HUES6 (cell line): ENCODE measurements around the gene NOTCH2.

Source experiments
- H3K27ac ChIP-seq: 2 replicates; pipeline ENCODE4 v1.7.0; 2013; ENCODE audit warnings: low read depth, mild to moderate bottlenecking, low read length, inconsistent platforms
- H3K27me3 ChIP-seq: 2 replicates; pipeline ENCODE4 v1.6.1; 2013; ENCODE audit warnings: low read length; ENCODE audit not compliant: control insufficient read depth, insufficient read depth
- H3K36me3 ChIP-seq: 2 replicates; pipeline ENCODE4 v1.6.1; 2013; ENCODE audit warnings: low read length; ENCODE audit not compliant: control insufficient read depth, insufficient read depth
- H3K4me1 ChIP-seq: 2 replicates; pipeline ENCODE4 v1.6.1; 2013; ENCODE audit warnings: low read length; ENCODE audit not compliant: control insufficient read depth, insufficient read depth
- H3K4me3 ChIP-seq: 2 replicates; pipeline ENCODE4 v1.5.1; 2013; ENCODE audit warnings: low read depth, low read length
- H3K9ac ChIP-seq: one replicate; pipeline ENCODE4 v1.6.1; 2013; ENCODE audit warnings: mild to moderate bottlenecking, low read length
- H3K9me3 ChIP-seq: 2 replicates; pipeline ENCODE4 v1.6.1; 2013; ENCODE audit warnings: low read depth, low read length; ENCODE audit not compliant: control insufficient read depth, insufficient read depth

NOTCH2 gene

GRCh38 chr1:119956306-119956705 is 113.2 kb downstream of the NOTCH2 start:
- Histone ChIP-seq H3K4me1 (no peaks in the 10 kb centered on the region), H3K36me3 (peaks cover 37% of the 10 kb centered on the region), H3K9ac (no peak overlapping the region)

GRCh38 chr1:119954476-119955422 is 114.7 kb downstream of the NOTCH2 start:
- Histone ChIP-seq H3K4me3 (no peak overlapping the region), H3K9ac (no peak overlapping the region), H3K27ac (no peak overlapping the region), H3K9me3 (no peaks in the 10 kb centered on the region), H3K36me3 (peaks cover 44% of the 10 kb centered on the region), H3K4me1 (no peaks in the 10 kb centered on the region), H3K27me3 (no peaks in the 10 kb centered on the region)

More at GRCh38 chr1:119956306-119956705, 113.2 kb downstream of the NOTCH2 start:
- H3K27ac ChIP-seq = no peak overlapping the region
- H3K9me3 ChIP-seq = no peaks in the 10 kb centered on the region
- H3K4me3 ChIP-seq = no peak overlapping the region
- no peaks in the 10 kb centered on the region for H3K27me3 ChIP-seq

GRCh38 chr1:119953266-119953998 is 116.0 kb downstream of the NOTCH2 start:
- Histone ChIP-seq H3K27me3 (no peaks in the 10 kb centered on the region), H3K9ac (no peak overlapping the region), H3K27ac (no peak overlapping the region), H3K36me3 (peaks cover 41% of the 10 kb centered on the region), H3K4me3 (no peak overlapping the region), H3K9me3 (no peaks in the 10 kb centered on the region), H3K4me1 (no peaks in the 10 kb centered on the region)

- Histone ChIP-seq H3K4me3 (no peak overlapping the region), H3K27ac (no peak overlapping the region), H3K27me3 (no peaks in the 10 kb centered on the region), H3K36me3 (peaks cover 49% of the 10 kb centered on the region), H3K9ac (no peak overlapping the region), H3K4me1 (no peaks in the 10 kb centered on the region), H3K9me3 (no peaks in the 10 kb centered on the region)
These were observed 117.0 kb downstream of the NOTCH2 start for GRCh38 chr1:119952496-119952895.

GRCh38 chr1:119948342-119949214 is 120.9 kb downstream of the NOTCH2 start:
- Histone ChIP-seq H3K9ac (no peak overlapping the region), H3K36me3 (peaks cover 34% of the 10 kb centered on the region), H3K4me3 (no peak overlapping the region), H3K9me3 (no peaks in the 10 kb centered on the region), H3K27me3 (no peaks in the 10 kb centered on the region), H3K27ac (no peak overlapping the region), H3K4me1 (no peaks in the 10 kb centered on the region)

- H3K9me3 ChIP-seq = no peaks in the 10 kb centered on the region
- H3K4me3 ChIP-seq = no peak overlapping the region
- H3K27ac ChIP-seq = no peak overlapping the region
- H3K4me1 ChIP-seq = no peaks in the 10 kb centered on the region
- H3K9ac ChIP-seq = no peak overlapping the region
- peaks cover 29% of the 10 kb centered on the region for H3K36me3 ChIP-seq
- H3K27me3 ChIP-seq = no peaks in the 10 kb centered on the region
These were observed 122.0 kb downstream of the NOTCH2 start for GRCh38 chr1:119947468-119947867.

GRCh38 chr1:119946724-119947123 is 122.7 kb downstream of the NOTCH2 start:
- H3K27ac ChIP-seq = no peak overlapping the region
- H3K9ac ChIP-seq = no peak overlapping the region
- no peaks in the 10 kb centered on the region for H3K4me1 ChIP-seq
- no peaks in the 10 kb centered on the region for H3K27me3 ChIP-seq
- H3K9me3 ChIP-seq = no peaks in the 10 kb centered on the region
- peaks cover 24% of the 10 kb centered on the region for H3K36me3 ChIP-seq
- no peak overlapping the region for H3K4me3 ChIP-seq

GRCh38 chr1:119943216-119943615 is 126.2 kb downstream of the NOTCH2 start:
- no peak overlapping the region for H3K9ac ChIP-seq
- no peaks in the 10 kb centered on the region for H3K4me1 ChIP-seq
- H3K9me3 ChIP-seq = no peaks in the 10 kb centered on the region
- H3K27ac ChIP-seq = no peak overlapping the region
- H3K36me3 ChIP-seq = peaks cover 28% of the 10 kb centered on the region
- H3K27me3 ChIP-seq = no peaks in the 10 kb centered on the region
- no peak overlapping the region for H3K4me3 ChIP-seq

GRCh38 chr1:119941392-119941791 is 128.1 kb downstream of the NOTCH2 start:
- H3K36me3 ChIP-seq = peaks cover 24% of the 10 kb centered on the region
- H3K27ac ChIP-seq = no peak overlapping the region
- 0 out of 2 replicates have a peak, but pooled peaks cover 5% of the 10 kb centered on the region for H3K4me1 ChIP-seq
- H3K9ac ChIP-seq = no peak overlapping the region
- no peaks in the 10 kb centered on the region for H3K9me3 ChIP-seq
- no peak overlapping the region for H3K4me3 ChIP-seq
- no peaks in the 10 kb centered on the region for H3K27me3 ChIP-seq

- Histone ChIP-seq H3K27me3 (no peaks in the 10 kb centered on the region), H3K27ac (no peak overlapping the region), H3K9ac (no peak overlapping the region), H3K36me3 (peaks cover 30% of the 10 kb centered on the region), H3K4me3 (no peak overlapping the region), H3K9me3 (no peaks in the 10 kb centered on the region), H3K4me1 (0 out of 2 replicates have a peak, but pooled peaks cover 10% of the 10 kb centered on the region)
These were observed 128.8 kb downstream of the NOTCH2 start for GRCh38 chr1:119940697-119941096.
